ENCODE measurements around the gene GDF10. TPM values are rescaled to one million over a fixed set of nuclear protein-coding genes. Genes with fewer than 3 reads are reported as not detected.

The GDF10 gene
- total RNA-seq, 2 donors from 2014 or later = 6.6 to 8.0 TPM

DNA sequence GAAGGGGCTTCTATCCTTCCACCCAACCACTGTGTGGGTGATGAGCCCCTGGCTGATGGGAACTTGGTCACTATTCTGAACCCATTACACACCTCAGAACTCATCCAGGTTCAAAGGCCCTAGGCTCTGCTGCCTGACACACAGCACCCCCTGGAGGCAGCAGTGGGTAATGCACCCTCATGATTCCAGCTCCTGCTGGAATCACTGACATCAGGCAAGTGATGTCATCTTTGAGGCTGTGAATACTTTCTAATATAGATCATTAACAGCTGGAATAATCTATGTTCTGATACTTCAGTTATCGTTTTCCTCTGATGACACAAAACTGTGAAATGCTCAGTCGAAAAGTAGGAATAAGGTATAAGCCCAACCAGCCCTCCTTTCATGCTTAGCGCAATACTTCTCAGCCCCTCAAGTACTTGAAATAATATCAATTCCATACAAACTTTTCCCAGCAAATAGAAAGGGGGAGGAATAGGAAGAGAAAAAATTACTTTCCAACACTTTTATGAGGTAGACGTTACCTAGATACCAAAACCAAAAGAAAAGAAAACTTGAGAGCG is 40.7 kb downstream of the GDF10 start:
- intact Hi-C loops (cut with DNase I) = no loop called here

DNA sequence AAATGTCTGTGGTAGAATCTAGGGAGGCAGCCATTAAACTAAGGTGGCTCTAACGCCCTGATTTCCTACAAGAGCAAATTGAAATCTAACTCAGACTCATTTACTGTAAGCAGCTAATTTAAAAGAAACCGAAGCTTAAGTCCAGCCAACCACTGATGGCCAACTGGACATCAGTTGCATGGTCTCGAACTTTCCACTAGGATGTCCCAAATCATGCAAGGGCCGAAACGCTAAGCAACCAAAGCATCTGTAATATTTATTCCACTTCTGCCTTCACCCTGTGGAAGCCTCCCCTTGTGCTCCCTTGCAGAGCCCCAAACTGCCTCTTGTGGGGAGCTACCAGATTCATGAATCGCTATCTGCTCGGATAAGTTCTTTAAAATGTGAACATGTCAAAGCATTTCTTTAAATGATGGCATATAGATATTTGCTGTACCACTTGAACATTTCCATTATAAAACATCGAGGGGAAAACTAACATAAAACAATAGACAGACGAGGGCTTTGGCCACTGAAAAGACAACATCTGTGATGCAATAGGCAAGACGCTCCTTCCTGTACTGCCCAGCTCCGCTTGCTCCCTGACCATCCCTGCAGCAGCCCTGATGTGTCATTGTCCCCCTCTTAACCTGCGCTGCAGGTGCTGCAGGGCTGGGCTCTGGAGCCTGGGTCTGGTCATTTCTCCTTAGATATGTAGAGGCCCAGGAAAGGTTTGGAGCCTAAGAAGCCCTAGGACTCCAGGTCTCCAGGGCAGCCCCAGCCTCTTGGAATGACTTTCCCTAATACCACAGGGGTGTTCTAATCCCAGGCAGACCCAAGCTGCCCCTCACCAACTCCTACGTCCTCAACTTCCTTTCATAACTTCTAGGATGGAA is 45.2 kb downstream of the GDF10 start:
- DNase-seq (no peak), ATAC-seq (no peak)
- intact Hi-C loops (cut with DNase I) = no loop called here

More for the DNA sequence above, 40.7 kb downstream of the GDF10 start:
- H3K9me3 ChIP-seq = no peaks in the 10 kb centered on the region
- no peak overlapping the region for H3K27ac ChIP-seq
- DNase-seq = peak; percentile 68 to 84 (median 76)
- ATAC-seq = peak; percentile 92
- H3K4me3 ChIP-seq = no peak overlapping the region
- no peaks in the 10 kb centered on the region for H3K36me3 ChIP-seq (replicated peaks in 1 of 2; ENCODE audit: insufficient read depth in 1 of 2, low read depth in 2 of 2)
- no peaks in the 10 kb centered on the region for H3K4me1 ChIP-seq
- no peaks in the 10 kb centered on the region for H3K27me3 ChIP-seq
- no peak for TF ChIP-seq POLR2A (IDR thresholded peaks at IDR 0.05)
- TF ChIP-seq, protein P1, sequence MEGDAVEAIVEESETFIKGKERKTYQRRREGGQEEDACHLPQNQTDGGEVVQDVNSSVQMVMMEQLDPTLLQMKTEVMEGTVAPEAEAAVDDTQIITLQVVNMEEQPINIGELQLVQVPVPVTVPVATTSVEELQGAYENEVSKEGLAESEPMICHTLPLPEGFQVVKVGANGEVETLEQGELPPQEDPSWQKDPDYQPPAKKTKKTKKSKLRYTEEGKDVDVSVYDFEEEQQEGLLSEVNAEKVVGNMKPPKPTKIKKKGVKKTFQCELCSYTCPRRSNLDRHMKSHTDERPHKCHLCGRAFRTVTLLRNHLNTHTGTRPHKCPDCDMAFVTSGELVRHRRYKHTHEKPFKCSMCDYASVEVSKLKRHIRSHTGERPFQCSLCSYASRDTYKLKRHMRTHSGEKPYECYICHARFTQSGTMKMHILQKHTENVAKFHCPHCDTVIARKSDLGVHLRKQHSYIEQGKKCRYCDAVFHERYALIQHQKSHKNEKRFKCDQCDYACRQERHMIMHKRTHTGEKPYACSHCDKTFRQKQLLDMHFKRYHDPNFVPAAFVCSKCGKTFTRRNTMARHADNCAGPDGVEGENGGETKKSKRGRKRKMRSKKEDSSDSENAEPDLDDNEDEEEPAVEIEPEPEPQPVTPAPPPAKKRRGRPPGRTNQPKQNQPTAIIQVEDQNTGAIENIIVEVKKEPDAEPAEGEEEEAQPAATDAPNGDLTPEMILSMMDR (IDR thresholded peaks at IDR 0.05) = peak; percentile 86 to 97 (median 93)
- 53% methylated on average over 5 of the region's 5 CpGs for WGBS, 2 donors

DNA sequence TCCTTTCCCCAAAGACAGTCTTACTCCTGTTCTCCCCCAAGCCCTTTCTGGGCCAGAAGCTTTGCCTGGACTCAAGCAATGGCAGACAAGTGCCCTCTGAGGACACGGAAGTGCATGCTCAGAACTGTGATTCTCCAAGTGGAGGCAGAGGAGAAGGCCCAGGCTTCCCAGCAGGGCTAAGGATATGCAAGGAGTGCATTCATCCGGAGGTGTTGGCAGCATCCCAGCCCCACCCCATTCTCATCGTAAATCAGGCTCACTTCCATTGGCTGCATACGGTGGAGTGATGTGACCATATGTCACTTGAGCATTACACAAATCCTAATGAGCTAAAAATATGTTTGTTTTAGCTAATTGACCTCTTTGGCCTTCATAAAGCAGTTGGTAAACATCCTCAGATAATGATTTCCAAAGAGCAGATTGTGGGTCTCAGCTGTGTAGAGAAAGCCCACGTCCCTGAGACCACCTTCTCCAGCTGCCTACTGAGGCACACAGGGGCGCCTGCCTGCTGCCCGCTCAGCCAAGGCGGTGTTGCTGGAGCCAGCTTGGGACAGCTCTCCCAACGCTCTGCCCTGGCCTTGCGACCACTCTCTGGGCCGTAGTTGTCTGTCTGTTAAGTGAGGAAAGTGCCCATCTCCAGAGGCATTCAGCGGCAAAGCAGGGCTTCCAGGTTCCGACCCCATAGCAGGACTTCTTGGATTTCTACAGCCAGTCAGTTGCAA is 46.7 kb downstream of the GDF10 start:
- DNase-seq = no peak
- intact Hi-C loops (cut with DNase I) = no loop called here
- H3K27ac ChIP-seq = no peak overlapping the region
- TF ChIP-seq POLR2A (IDR thresholded peaks at IDR 0.05) = no peak
- TF ChIP-seq, protein P1 (IDR thresholded peaks at IDR 0.05) = no peak
- WGBS, 2 donors = 72 to 73% methylated on average over 13 of the region's 13 CpGs
- H3K27me3 ChIP-seq = no peaks in the 10 kb centered on the region
- ATAC-seq = peak; percentile 30
- H3K36me3 ChIP-seq (replicated peaks in 1 of 2; ENCODE audit: insufficient read depth in 1 of 2, low read depth in 2 of 2) = no peaks in the 10 kb centered on the region
- no peak overlapping the region for H3K4me3 ChIP-seq
- no peaks in the 10 kb centered on the region for H3K9me3 ChIP-seq
- no peaks in the 10 kb centered on the region for H3K4me1 ChIP-seq

More for the DNA sequence above, 45.2 kb downstream of the GDF10 start:
- TF ChIP-seq POLR2A (IDR thresholded peaks at IDR 0.05) = no peak
- TF ChIP-seq, protein P1 (IDR thresholded peaks at IDR 0.05) = no peak
- Histone ChIP-seq H3K9me3 (no peaks in the 10 kb centered on the region), H3K4me1 (no peaks in the 10 kb centered on the region), H3K27me3 (no peaks in the 10 kb centered on the region), H3K36me3 (replicated peaks in 1 of 2; ENCODE audit: insufficient read depth in 1 of 2, low read depth in 2 of 2) (no peaks in the 10 kb centered on the region), H3K27ac (no peak overlapping the region), H3K4me3 (no peak overlapping the region)
- WGBS, 2 donors = 81% methylated on average over 13 of the region's 13 CpGs

DNA sequence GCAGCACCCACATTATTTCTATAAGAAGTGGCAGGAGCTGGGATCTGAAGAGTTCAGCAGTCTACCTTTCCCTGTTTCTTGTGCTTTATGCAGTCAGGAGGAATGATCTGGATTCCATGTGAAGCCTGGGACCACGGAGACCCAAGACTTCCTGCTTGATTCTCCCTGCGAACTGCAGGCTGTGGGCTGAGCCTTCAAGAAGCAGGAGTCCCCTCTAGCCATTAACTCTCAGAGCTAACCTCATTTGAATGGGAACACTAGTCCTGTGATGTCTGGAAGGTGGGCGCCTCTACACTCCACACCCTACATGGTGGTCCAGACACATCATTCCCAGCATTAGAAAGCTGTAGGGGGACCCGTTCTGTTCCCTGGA is 47.3 kb downstream of the GDF10 start:
- no peaks in the 10 kb centered on the region for H3K9me3 ChIP-seq
- WGBS, 2 donors = 75 to 77% methylated on average over 4 of the region's 4 CpGs
- H3K4me1 ChIP-seq = no peaks in the 10 kb centered on the region
- no peak overlapping the region for H3K4me3 ChIP-seq
- intact Hi-C loops (cut with DNase I) = no loop called here
- TF ChIP-seq, protein P1 (IDR thresholded peaks at IDR 0.05) = no peak
- TF ChIP-seq POLR2A (IDR thresholded peaks at IDR 0.05) = no peak
- DNase-seq (no peak), ATAC-seq (no peak)
- no peak overlapping the region for H3K27ac ChIP-seq
- no peaks in the 10 kb centered on the region for H3K27me3 ChIP-seq
- H3K36me3 ChIP-seq (replicated peaks in 1 of 2; ENCODE audit: insufficient read depth in 1 of 2, low read depth in 2 of 2) = no peaks in the 10 kb centered on the region
